Measurements from ENCODE around the gene IFIH1. TPM values are rescaled to one million over a fixed set of nuclear protein-coding genes. Genes with fewer than 3 reads are reported as not detected.

IFIH1 gene
- total RNA-seq, 1 donor from 2014 or later: 2.6 TPM

GRCh38 chr2:162242586-162243280 lies 75.8 kb downstream of the IFIH1 start:
- FAIRE-seq: no peak
- H3K4me3 ChIP-seq (ENCODE audit: low read depth, low read length): no peak overlapping the region

GRCh38 chr2:162241571-162241970 lies 76.9 kb downstream of the IFIH1 start:
- DNase-seq (ENCODE audit: low read depth) (no peak), FAIRE-seq (no peak)
- Histone ChIP-seq H3K36me3 (ENCODE audit: control insufficient read depth, insufficient read depth, low read length) (no peaks in the 10 kb centered on the region), H3K4me3 (ENCODE audit: low read depth, low read length) (no peak overlapping the region), H3K27me3 (ENCODE audit: control insufficient read depth, insufficient read depth, low read length) (no peaks in the 10 kb centered on the region)
- TF ChIP-seq CTCF (IDR thresholded peaks at IDR 0.05; ENCODE audit: insufficient read depth, low read length, severe bottlenecking): no peak

More at GRCh38 chr2:162242586-162243280, 75.8 kb downstream of the IFIH1 start:
- Histone ChIP-seq H3K36me3 (ENCODE audit: control insufficient read depth, insufficient read depth, low read length) (no peaks in the 10 kb centered on the region), H3K27me3 (ENCODE audit: control insufficient read depth, insufficient read depth, low read length) (no peaks in the 10 kb centered on the region)
- no peak for TF ChIP-seq CTCF (IDR thresholded peaks at IDR 0.05; ENCODE audit: insufficient read depth, low read length, severe bottlenecking)
- peak; percentile 48 for DNase-seq (ENCODE audit: low read depth)

GRCh38 chr2:162234620-162235462 lies 83.6 kb downstream of the IFIH1 start:
- Histone ChIP-seq H3K4me3 (ENCODE audit: low read depth, low read length) (no peak overlapping the region), H3K27me3 (ENCODE audit: control insufficient read depth, insufficient read depth, low read length) (no peaks in the 10 kb centered on the region), H3K36me3 (ENCODE audit: control insufficient read depth, insufficient read depth, low read length) (no peaks in the 10 kb centered on the region)
- no peak for FAIRE-seq
- no peak for TF ChIP-seq CTCF (IDR thresholded peaks at IDR 0.05; ENCODE audit: insufficient read depth, low read length, severe bottlenecking)
- no peak for DNase-seq (ENCODE audit: low read depth)

- DNase-seq (ENCODE audit: low read depth) (peak; percentile 78), FAIRE-seq (no peak)
- Histone ChIP-seq H3K36me3 (ENCODE audit: control insufficient read depth, insufficient read depth, low read length) (no peaks in the 10 kb centered on the region), H3K4me3 (ENCODE audit: low read depth, low read length) (no peak overlapping the region), H3K27me3 (ENCODE audit: control insufficient read depth, insufficient read depth, low read length) (no peaks in the 10 kb centered on the region)
- no peak for TF ChIP-seq CTCF (IDR thresholded peaks at IDR 0.05; ENCODE audit: insufficient read depth, low read length, severe bottlenecking)
Measured at GRCh38 chr2:162233197-162233596, 85.3 kb downstream of the IFIH1 start.

DNA sequence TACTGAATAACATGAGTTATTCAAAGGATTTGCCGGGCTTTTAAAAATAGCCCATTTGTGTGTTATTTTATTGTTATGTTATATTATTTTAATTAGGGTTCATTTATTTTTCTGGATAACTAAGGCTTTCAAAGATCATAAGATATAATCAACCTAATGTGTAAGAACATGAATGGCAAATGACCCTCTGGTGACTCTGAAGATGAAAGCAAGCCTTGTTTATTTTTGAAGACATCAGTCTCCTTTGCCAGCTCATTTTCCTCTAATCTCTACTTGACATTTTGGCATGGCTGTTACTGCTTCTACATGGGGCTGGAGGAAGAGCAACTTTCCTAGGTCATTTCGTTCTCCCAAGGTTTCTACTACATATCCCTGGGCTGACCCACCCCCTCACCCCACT lies 85.8 kb downstream of the IFIH1 start:
- no peaks in the 10 kb centered on the region for H3K36me3 ChIP-seq (ENCODE audit: control insufficient read depth, insufficient read depth, low read length)
- FAIRE-seq (no peak), DNase-seq (ENCODE audit: low read depth) (no peak)
- no peak overlapping the region for H3K4me3 ChIP-seq (ENCODE audit: low read depth, low read length)
- no peak for TF ChIP-seq CTCF (IDR thresholded peaks at IDR 0.05; ENCODE audit: insufficient read depth, low read length, severe bottlenecking)
- H3K27me3 ChIP-seq (ENCODE audit: control insufficient read depth, insufficient read depth, low read length): no peaks in the 10 kb centered on the region
